Measurements from ENCODE around the gene STOML1. TPM values are rescaled to one million over a fixed set of nuclear protein-coding genes. Genes with fewer than 3 reads are reported as not detected.

The STOML1 gene
- total and polyA plus RNA-seq, 9 of the 15 experiments (the other 6 are each of a cell fraction or from before 2014, with no cell fraction given) = 0.25 to 9.7 (median 4.6) TPM

DNA sequence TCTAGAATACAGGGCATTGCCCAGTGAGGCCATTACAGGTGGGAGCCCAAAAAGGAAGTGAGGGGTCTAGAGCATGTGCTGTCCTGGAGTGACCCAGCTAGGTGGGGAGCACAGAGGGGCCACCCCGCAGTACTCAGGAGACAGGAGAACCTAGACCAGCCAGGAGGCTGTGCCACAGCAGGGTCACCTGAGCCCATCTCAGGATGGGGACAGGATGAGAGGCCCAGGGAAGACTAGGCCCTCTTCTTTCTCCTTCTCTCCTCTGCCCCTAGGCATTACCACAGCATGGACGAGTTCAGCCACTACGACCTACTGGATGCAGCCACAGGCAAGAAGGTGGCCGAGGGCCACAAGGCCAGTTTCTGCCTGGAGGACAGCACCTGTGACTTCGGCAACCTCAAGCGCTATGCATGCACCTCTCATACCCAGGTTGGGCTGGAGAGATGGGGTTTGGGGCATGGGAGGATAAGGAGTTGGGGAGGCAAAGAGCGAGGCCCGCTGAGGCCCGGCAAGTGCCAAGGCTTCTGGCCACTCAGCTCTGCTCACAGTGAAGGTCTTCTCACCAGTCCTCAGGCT lies 45.2 kb downstream of the STOML1 start:
- ChIA-PET POLR2A (interaction anchor here (0.7 kb wide), 1 partner anchor 1035 kb away, joined by 3 read pairs; no protein-coding TSS in a partner anchor), CTCF (ENCODE audit: low intra/inter-chr PET ratio) (no interaction called here)
- BruUV-seq (replicated peaks) = no TSS peak
- FAIRE-seq (no peak), ATAC-seq (no peak), DNase-seq (ENCODE audit: extremely low read depth in 1 of 4, low spot score in 3 of 4) (no peak)
- no peaks in the 10 kb centered on the region for H3K9me1 ChIP-seq (ENCODE audit: control insufficient read depth, insufficient read depth, low read length)
- peaks cover 5 to 70% of the 10 kb centered on the region in 2 experiments; a peak in 4 of 5 replicates for H3K27me3 ChIP-seq (ENCODE audit: control insufficient read depth in 2 of 2, insufficient read depth in 2 of 2, low read length in 2 of 2)
- H3K4me2 ChIP-seq (ENCODE audit: insufficient read depth, low read length) = no peak overlapping the region
- H3K4me1 ChIP-seq (replicated peaks in 1 of 2; ENCODE audit: control insufficient read depth in 2 of 2, insufficient read depth in 2 of 2, low read length in 2 of 2) = peaks cover 0 to 8% of the 10 kb centered on the region in 2 experiments; a peak in 1 of 5 replicates
- in situ Hi-C loops (cut with MboI) (no loop called here), intact Hi-C loops (cut with micrococcal nuclease) (no loop called here)
- no peaks in the 10 kb centered on the region for H3K9me3 ChIP-seq (replicated peaks; ENCODE audit: control insufficient read depth, insufficient read depth, low read depth, low read length)
- 2% methylated on average over 9 of the region's 9 CpGs for WGBS (ENCODE audit: insufficient coverage, low coverage, missing lambda C conversion rate)
- no peaks in the 10 kb centered on the region for H3K36me3 ChIP-seq (ENCODE audit: control insufficient read depth, insufficient read depth, low read length)
- H3K4me3 ChIP-seq = no peak overlapping the region
- H3K79me2 ChIP-seq (ENCODE audit: control insufficient read depth, insufficient read depth, low read length) = no peaks in the 10 kb centered on the region
- no peak overlapping the region for H2AFZ ChIP-seq (ENCODE audit: low read depth, low read length)
- H4K20me1 ChIP-seq (replicated peaks; ENCODE audit: control insufficient read depth, insufficient read depth, low read length) = peaks cover 21% of the 10 kb centered on the region
- TF ChIP-seq DDX20 (tag; IDR thresholded peaks at IDR 0.05; ENCODE audit: low read depth) (no peak), SIN3A (IDR thresholded peaks at IDR 0.05; ENCODE audit: borderline replicate concordance in 2 of 2, control insufficient read depth in 1 of 2, low read depth in 2 of 2, low read length in 2 of 2) (no peak), KAT2B (IDR thresholded peaks at IDR 0.05; ENCODE audit: low read depth, low read length) (no peak), PTRF (tag; IDR thresholded peaks at IDR 0.05) (no peak), RFX5 (IDR thresholded peaks at IDR 0.05; ENCODE audit: low read depth, low read length) (no peak), HDGF (IDR thresholded peaks at IDR 0.05) (no peak), NR2F6 (CRISPR knock-in tag; IDR thresholded peaks at IDR 0.05) (no peak), SAP30 (IDR thresholded peaks at IDR 0.05; ENCODE audit: borderline replicate concordance, insufficient read depth, low read depth, low read length, poor library complexity, severe bottlenecking) (no peak), CHD2 (IDR thresholded peaks at IDR 0.05; ENCODE audit: low read depth, low read length) (no peak), FUS (optimal IDR thresholded peaks at IDR 0.05; ENCODE audit: low read depth, low read length) (no peak), ZFX (CRISPR knock-in tag; IDR thresholded peaks at IDR 0.05) (no peak), RBM14 (IDR thresholded peaks at IDR 0.05; ENCODE audit: borderline replicate concordance, insufficient read depth, low read depth, low read length) (no peak), ATF7 (IDR thresholded peaks at IDR 0.05) (no peak)
- TF ChIP-seq, protein P1, sequence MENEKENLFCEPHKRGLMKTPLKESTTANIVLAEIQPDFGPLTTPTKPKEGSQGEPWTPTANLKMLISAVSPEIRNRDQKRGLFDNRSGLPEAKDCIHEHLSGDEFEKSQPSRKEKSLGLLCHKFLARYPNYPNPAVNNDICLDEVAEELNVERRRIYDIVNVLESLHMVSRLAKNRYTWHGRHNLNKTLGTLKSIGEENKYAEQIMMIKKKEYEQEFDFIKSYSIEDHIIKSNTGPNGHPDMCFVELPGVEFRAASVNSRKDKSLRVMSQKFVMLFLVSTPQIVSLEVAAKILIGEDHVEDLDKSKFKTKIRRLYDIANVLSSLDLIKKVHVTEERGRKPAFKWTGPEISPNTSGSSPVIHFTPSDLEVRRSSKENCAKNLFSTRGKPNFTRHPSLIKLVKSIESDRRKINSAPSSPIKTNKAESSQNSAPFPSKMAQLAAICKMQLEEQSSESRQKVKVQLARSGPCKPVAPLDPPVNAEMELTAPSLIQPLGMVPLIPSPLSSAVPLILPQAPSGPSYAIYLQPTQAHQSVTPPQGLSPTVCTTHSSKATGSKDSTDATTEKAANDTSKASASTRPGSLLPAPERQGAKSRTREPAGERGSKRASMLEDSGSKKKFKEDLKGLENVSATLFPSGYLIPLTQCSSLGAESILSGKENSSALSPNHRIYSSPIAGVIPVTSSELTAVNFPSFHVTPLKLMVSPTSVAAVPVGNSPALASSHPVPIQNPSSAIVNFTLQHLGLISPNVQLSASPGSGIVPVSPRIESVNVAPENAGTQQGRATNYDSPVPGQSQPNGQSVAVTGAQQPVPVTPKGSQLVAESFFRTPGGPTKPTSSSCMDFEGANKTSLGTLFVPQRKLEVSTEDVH (IDR thresholded peaks at IDR 0.05; ENCODE audit: low read depth, partially characterized antibody) = no peak
- TF ChIP-seq, protein P2, sequence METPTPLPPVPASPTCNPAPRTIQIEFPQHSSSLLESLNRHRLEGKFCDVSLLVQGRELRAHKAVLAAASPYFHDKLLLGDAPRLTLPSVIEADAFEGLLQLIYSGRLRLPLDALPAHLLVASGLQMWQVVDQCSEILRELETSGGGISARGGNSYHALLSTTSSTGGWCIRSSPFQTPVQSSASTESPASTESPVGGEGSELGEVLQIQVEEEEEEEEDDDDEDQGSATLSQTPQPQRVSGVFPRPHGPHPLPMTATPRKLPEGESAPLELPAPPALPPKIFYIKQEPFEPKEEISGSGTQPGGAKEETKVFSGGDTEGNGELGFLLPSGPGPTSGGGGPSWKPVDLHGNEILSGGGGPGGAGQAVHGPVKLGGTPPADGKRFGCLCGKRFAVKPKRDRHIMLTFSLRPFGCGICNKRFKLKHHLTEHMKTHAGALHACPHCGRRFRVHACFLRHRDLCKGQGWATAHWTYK (CRISPR knock-in tag; IDR thresholded peaks at IDR 0.05) = no peak
- TF ChIP-seq, protein P3, sequence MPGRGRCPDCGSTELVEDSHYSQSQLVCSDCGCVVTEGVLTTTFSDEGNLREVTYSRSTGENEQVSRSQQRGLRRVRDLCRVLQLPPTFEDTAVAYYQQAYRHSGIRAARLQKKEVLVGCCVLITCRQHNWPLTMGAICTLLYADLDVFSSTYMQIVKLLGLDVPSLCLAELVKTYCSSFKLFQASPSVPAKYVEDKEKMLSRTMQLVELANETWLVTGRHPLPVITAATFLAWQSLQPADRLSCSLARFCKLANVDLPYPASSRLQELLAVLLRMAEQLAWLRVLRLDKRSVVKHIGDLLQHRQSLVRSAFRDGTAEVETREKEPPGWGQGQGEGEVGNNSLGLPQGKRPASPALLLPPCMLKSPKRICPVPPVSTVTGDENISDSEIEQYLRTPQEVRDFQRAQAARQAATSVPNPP (IDR thresholded peaks at IDR 0.05; ENCODE audit: borderline replicate concordance, insufficient read depth, insufficient read length) = no peak
- H3K27ac ChIP-seq (ENCODE audit: extremely low read depth, low read depth, low read length) = no peak overlapping the region
- H3K9ac ChIP-seq (ENCODE audit: insufficient read depth in 1 of 2, low read depth in 2 of 2, low read length in 2 of 2) = no peak overlapping the region
